Loucy (cell line): Measurements from ENCODE around the gene CERK.
"Not testable (repeated sequence)": the region's sequence is repeated elsewhere in the genome, so short reads cannot be mapped to it uniquely, and the experiment has no call there.

Experiments
- H2AFZ ChIP-seq: fragments of 200-600 bp; sonication (generic); 2 replicates; pipeline ENCODE4 v1.6.0; 2016; ENCODE audit warnings: antibody characterized with exemption, mild to moderate bottlenecking, low read length, moderate library complexity
- H3F3A ChIP-seq: fragments of 200-600 bp; 2 replicates; pipeline ENCODE4 v1.6.0; 2016; ENCODE audit warnings: antibody characterized with exemption, low read depth, mild to moderate bottlenecking
- H3K27me3 ChIP-seq: fragments of 200-600 bp; sonication (generic); 2 replicates; pipeline ENCODE4 v1.6.1; 2014; ENCODE audit warnings: low read length, mild to moderate bottlenecking; ENCODE audit not compliant: insufficient read depth, poor library complexity, severe bottlenecking
- H3K36me3 ChIP-seq: fragments of 200-600 bp; sonication (generic); 2 replicates; pipeline ENCODE4 v1.6.1; 2016; ENCODE audit warnings: low read length; ENCODE audit not compliant: insufficient read depth
- H3K4me1 ChIP-seq: fragments of 200-600 bp; sonication (generic); 2 replicates; pipeline ENCODE4 v1.5.1; 2014; ENCODE audit warnings: low read length, mild to moderate bottlenecking; ENCODE audit not compliant: insufficient read depth, poor library complexity, severe bottlenecking
- H3K4me2 ChIP-seq: fragments of 200-600 bp; sonication (generic); 2 replicates; pipeline ENCODE4 v1.6.0; 2014; ENCODE audit warnings: antibody characterized with exemption, low read length, low read depth, mild to moderate bottlenecking; ENCODE audit not compliant: poor library complexity, severe bottlenecking
- H3K4me3 ChIP-seq: fragments of 200-600 bp; sonication (generic); 2 replicates; pipeline ENCODE4 v1.5.1; 2014; ENCODE audit warnings: low read length, mild to moderate bottlenecking, mixed read lengths; ENCODE audit not compliant: poor library complexity, severe bottlenecking
- H3K79me2 ChIP-seq: fragments of 200-600 bp; sonication (generic); 2 replicates; pipeline ENCODE4 v1.6.1; 2014; ENCODE audit warnings: low read length; ENCODE audit not compliant: insufficient read depth
- H3K9ac ChIP-seq: fragments of 200-600 bp; sonication (generic); 2 replicates; pipeline ENCODE4 v1.6.0; 2014; ENCODE audit warnings: mild to moderate bottlenecking, low read depth, low read length, moderate library complexity; ENCODE audit not compliant: poor library complexity, severe bottlenecking
- H3K9me2 ChIP-seq: fragments of 200-600 bp; sonication (generic); replicated peaks from 2 replicates; pipeline ENCODE4 v1.6.1; 2016; ENCODE audit warnings: low read depth, low read length, mixed read lengths
- H3K9me3 ChIP-seq: fragments of 200-600 bp; sonication (generic); 2 replicates; pipeline ENCODE4 v1.6.1; 2014; ENCODE audit warnings: mild to moderate bottlenecking, antibody characterized with exemption, low read length, low read depth; ENCODE audit not compliant: insufficient read depth
- H4K20me1 ChIP-seq: fragments of 200-600 bp; sonication (generic); 2 replicates; pipeline ENCODE4 v1.6.0; 2014; ENCODE audit warnings: antibody characterized with exemption, low read length, mild to moderate bottlenecking; ENCODE audit not compliant: insufficient read depth, poor library complexity, severe bottlenecking
- CTCF ChIP-seq: fragments of 200-600 bp; sonication (generic); conservative IDR thresholded peaks from 2 replicates; pipeline ENCODE4 v1.5.1; 2014; ENCODE audit warnings: mild to moderate bottlenecking, antibody characterized with exemption, low read length
- EZH2phosphoT487 ChIP-seq: fragments of 200-600 bp; IDR thresholded peaks from 2 replicates; pipeline ENCODE4 v1.6.1; 2018; ENCODE audit warnings: antibody characterized with exemption, mild to moderate bottlenecking, moderate library complexity, borderline replicate concordance

CERK gene

GRCh38 chr22:46737976-46738646 lies at the start of gene CERK:
Gene CERK, minus strand, starts transcription at chr22:46738252. Its CDS starts 104 bp downstream, at chr22:46738148.
- H3K4me2 ChIP-seq, result peak within 1 kb of the TSS; percentile 75
- peaks cover 42% of the 10 kb centered on the region for H3K79me2 ChIP-seq
- TF ChIP-seq EZH2phosphoT487, result no peak
- TF ChIP-seq CTCF, result no peak
- no peaks in the 10 kb centered on the region for H3K27me3 ChIP-seq
- H2AFZ ChIP-seq, result peak within 1 kb of the TSS; percentile 98
- H3K4me3 ChIP-seq, result peak within 1 kb of the TSS; percentile 81
- H4K20me1 ChIP-seq, result peaks cover 37% of the 10 kb centered on the region
- H3K9me3 ChIP-seq, result no peaks in the 10 kb centered on the region; the same call in 1 of the 2 replicates
- H3K4me1 ChIP-seq, result peaks cover 37% of the 10 kb centered on the region
- no peaks in the 10 kb centered on the region for H3F3A ChIP-seq
- no peaks in the 10 kb centered on the region for H3K36me3 ChIP-seq
- peak within 1 kb of the TSS; percentile 77 for H3K9ac ChIP-seq
- H3K9me2 ChIP-seq, result no peaks in the 10 kb centered on the region

GRCh38 chr22:46783721-46784120 lies 45.7 kb upstream of the CERK start:
- H3F3A ChIP-seq, result no peaks in the 10 kb centered on the region
- H3K9me3 ChIP-seq, result no peaks in the 10 kb centered on the region
- no peaks in the 10 kb centered on the region for H4K20me1 ChIP-seq
- no peak overlapping the region for H3K4me3 ChIP-seq
- TF ChIP-seq EZH2phosphoT487 (no peak), CTCF (no peak)
- H3K79me2 ChIP-seq, result peaks cover 87% of the 10 kb centered on the region
- no peaks in the 10 kb centered on the region for H3K36me3 ChIP-seq
- no peaks in the 10 kb centered on the region for H3K9me2 ChIP-seq
- no peak overlapping the region for H3K4me2 ChIP-seq
- no peaks in the 10 kb centered on the region for H3K4me1 ChIP-seq
- H3K9ac ChIP-seq, result no peak overlapping the region
- H2AFZ ChIP-seq, result no peak overlapping the region
- H3K27me3 ChIP-seq, result no peaks in the 10 kb centered on the region

- not testable (repeated sequence) for H2AFZ ChIP-seq, H3F3A ChIP-seq, H4K20me1 ChIP-seq, H3K4me3 ChIP-seq, H3K4me2 ChIP-seq, H3K4me1 ChIP-seq, H3K27me3 ChIP-seq, H3K36me3 ChIP-seq, H3K9me3 ChIP-seq, H3K9ac ChIP-seq, H3K9me2 ChIP-seq
- H3K79me2 ChIP-seq, result peaks cover 79% of the 10 kb centered on the region
Observed at GRCh38 chr22:46782200-46782599, 44.1 kb upstream of the CERK start.

- Histone ChIP-seq H3K4me2 (no peak overlapping the region), H4K20me1 (no peaks in the 10 kb centered on the region), H3K79me2 (peaks cover 80% of the 10 kb centered on the region), H3K9ac (no peak overlapping the region), H3F3A (no peaks in the 10 kb centered on the region), H2AFZ (no peak overlapping the region), H3K9me3 (no peaks in the 10 kb centered on the region), H3K9me2 (no peaks in the 10 kb centered on the region), H3K4me1 (peaks cover 4% of the 10 kb centered on the region), H3K36me3 (no peaks in the 10 kb centered on the region), H3K27me3 (no peaks in the 10 kb centered on the region), H3K4me3 (no peak overlapping the region)
- TF ChIP-seq CTCF, result no peak
- TF ChIP-seq EZH2phosphoT487, result no peak
Observed at GRCh38 chr22:46781291-46781690, 43.2 kb upstream of the CERK start.
